ENCODE results near the gene MAGI2. TPM values are rescaled to one million over a fixed set of nuclear protein-coding genes. Genes with fewer than 3 reads are reported as not detected.
A peak's percentile ranks its signal among the peaks of the same experiment; 100 is the strongest.

MAGI2 gene
- total and polyA plus RNA-seq, 2 experiments from 2014 or later, result 10.4 to 26.4 TPM

GRCh38 chr7:78473571-78474301 is 979.7 kb downstream of the MAGI2 start:
- no peaks in the 10 kb centered on the region for H3K9me3 Mint-ChIP-seq
- ATAC-seq (peak; percentile 41; the same call in 2 of the 3 replicates), DNase-seq (ENCODE audit: low spot score) (no peak)
- no peak overlapping the region for H2AFZ ChIP-seq
- no peaks in the 10 kb centered on the region for H3K27me3 Mint-ChIP-seq (ENCODE audit: insufficient read depth, low read depth, poor library complexity)
- H4K20me1 ChIP-seq (replicated peaks; ENCODE audit: insufficient read depth), result no peaks in the 10 kb centered on the region
- no peak overlapping the region for H3K4me3 ChIP-seq
- peaks cover 37% of the 10 kb centered on the region for H3K4me1 Mint-ChIP-seq
- H3K79me2 ChIP-seq (replicated peaks; ENCODE audit: insufficient read depth), result no peaks in the 10 kb centered on the region
- no peak overlapping the region for H3K4me3 Mint-ChIP-seq
- no peaks in the 10 kb centered on the region for H3K36me3 Mint-ChIP-seq (ENCODE audit: low read depth)
- H3K4me1 ChIP-seq (ENCODE audit: insufficient read depth), result peaks cover 11% of the 10 kb centered on the region
- H3F3A ChIP-seq (replicated peaks; ENCODE audit: low read depth), result no peaks in the 10 kb centered on the region
- no peaks in the 10 kb centered on the region for H3K27me3 ChIP-seq (ENCODE audit: insufficient read depth)
- H3K27ac Mint-ChIP-seq, result no peak overlapping the region
- no peaks in the 10 kb centered on the region for H3K36me3 ChIP-seq (ENCODE audit: insufficient read depth)
- H3K27ac ChIP-seq (ENCODE audit: low read depth), result no peak overlapping the region
- H3K4me2 ChIP-seq, result no peak overlapping the region
- H3K9me2 ChIP-seq (ENCODE audit: insufficient read depth), result no peaks in the 10 kb centered on the region; the same call in 1 of the 2 replicates
- TF ChIP-seq EZH2 (IDR thresholded peaks at IDR 0.05; ENCODE audit: low read depth, unreplicated experiment), result no peak
- no peak for TF ChIP-seq STAT1 (IDR thresholded peaks at IDR 0.05; ENCODE audit: unreplicated experiment)
- TF ChIP-seq REST (IDR thresholded peaks at IDR 0.05; ENCODE audit: unreplicated experiment), result no peak
- TF ChIP-seq, protein P1, sequence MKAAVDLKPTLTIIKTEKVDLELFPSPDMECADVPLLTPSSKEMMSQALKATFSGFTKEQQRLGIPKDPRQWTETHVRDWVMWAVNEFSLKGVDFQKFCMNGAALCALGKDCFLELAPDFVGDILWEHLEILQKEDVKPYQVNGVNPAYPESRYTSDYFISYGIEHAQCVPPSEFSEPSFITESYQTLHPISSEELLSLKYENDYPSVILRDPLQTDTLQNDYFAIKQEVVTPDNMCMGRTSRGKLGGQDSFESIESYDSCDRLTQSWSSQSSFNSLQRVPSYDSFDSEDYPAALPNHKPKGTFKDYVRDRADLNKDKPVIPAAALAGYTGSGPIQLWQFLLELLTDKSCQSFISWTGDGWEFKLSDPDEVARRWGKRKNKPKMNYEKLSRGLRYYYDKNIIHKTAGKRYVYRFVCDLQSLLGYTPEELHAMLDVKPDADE (IDR thresholded peaks at IDR 0.05), result no peak
- TF ChIP-seq JUNB (IDR thresholded peaks at IDR 0.05; ENCODE audit: unreplicated experiment), result no peak
- no peak for TF ChIP-seq EZH2phosphoT487 (IDR thresholded peaks at IDR 0.05; ENCODE audit: unreplicated experiment)
- no peak for TF ChIP-seq ZNF114 (CRISPR knock-in tag; IDR thresholded peaks at IDR 0.05)
- TF ChIP-seq ZNF462 (CRISPR knock-in tag; IDR thresholded peaks at IDR 0.05), result no peak
- TF ChIP-seq NANOG (IDR thresholded peaks at IDR 0.05; ENCODE audit: borderline replicate concordance), result no peak
- no peak for TF ChIP-seq CTCF (conservative IDR thresholded peaks at IDR 0.05; ENCODE audit: low read depth in 2 of 2)
